ENCODE measurements around the gene SNRNP70. TPM values are rescaled to one million over a fixed set of nuclear protein-coding genes. Genes with fewer than 3 reads are reported as not detected.

Gene SNRNP70
- total RNA-seq, 1 experiment from 2014 or later: 348 TPM

Small RNAs within 50 kb of the gene (small RNA-seq; reads per million reads assigned to genes)
- not detected for gene RN7SL708P

Other genes starting within 250 kb of the SNRNP70 start
- gene HSD17B14, start 249.0 kb upstream of the SNRNP70 start, total RNA-seq (2014; rRNA removed; shearing (Covaris generic)): not detected in 2 replicates
- 0.31 TPM in 1 of 2 replicates, not detected in the other for gene PLEKHA4, start 216.8 kb upstream of the SNRNP70 start, total RNA-seq (2014; rRNA removed; shearing (Covaris generic))
- 44.3 and 49.4 TPM in 2 replicates for gene PPP1R15A, start 213.0 kb upstream of the SNRNP70 start, total RNA-seq (2014; rRNA removed; shearing (Covaris generic))
- not detected in 2 replicates for gene TULP2, start 186.7 kb upstream of the SNRNP70 start, total RNA-seq (2014; rRNA removed; shearing (Covaris generic))
- gene NUCB1, start 185.1 kb upstream of the SNRNP70 start, total RNA-seq (2014; rRNA removed; shearing (Covaris generic)): 107 and 146 TPM in 2 replicates
- 0.57 TPM in 1 of 2 replicates, not detected in the other for gene DHDH, start 151.8 kb upstream of the SNRNP70 start, total RNA-seq (2014; rRNA removed; shearing (Covaris generic))
- 198 and 273 TPM in 2 replicates for gene BAX, start 130.6 kb upstream of the SNRNP70 start, total RNA-seq (2014; rRNA removed; shearing (Covaris generic))
- gene FTL, start 120.1 kb upstream of the SNRNP70 start, total RNA-seq (2014; rRNA removed; shearing (Covaris generic)): 4,284 and 5,930 TPM in 2 replicates
- gene GYS1, start 92.1 kb upstream of the SNRNP70 start, total RNA-seq (2014; rRNA removed; shearing (Covaris generic)): 35.2 and 46.1 TPM in 2 replicates
- gene RUVBL2, start 91.6 kb upstream of the SNRNP70 start, total RNA-seq (2014; rRNA removed; shearing (Covaris generic)): 498 and 522 TPM in 2 replicates
- not detected in 2 replicates for gene LHB, start 68.4 kb upstream of the SNRNP70 start, total RNA-seq (2014; rRNA removed; shearing (Covaris generic))
- not detected in 2 replicates for gene CGB3, start 61.1 kb upstream of the SNRNP70 start, total RNA-seq (2014; rRNA removed; shearing (Covaris generic))
- gene CGB2, start 53.6 kb upstream of the SNRNP70 start, total RNA-seq (2014; rRNA removed; shearing (Covaris generic)): 0.71 TPM in 1 of 2 replicates, not detected in the other
- gene CGB1, start 48.6 kb upstream of the SNRNP70 start, total RNA-seq (2014; rRNA removed; shearing (Covaris generic)): not detected in 2 replicates
- gene CGB5, start 41.6 kb upstream of the SNRNP70 start, total RNA-seq (2014; rRNA removed; shearing (Covaris generic)): 0.16 and 0.67 TPM in 2 replicates
- 5.8 and 11.3 TPM in 2 replicates for gene CGB8, start 36.3 kb upstream of the SNRNP70 start, total RNA-seq (2014; rRNA removed; shearing (Covaris generic))
- 0.10 and 0.61 TPM in 2 replicates for gene CGB7, start 27.7 kb upstream of the SNRNP70 start, total RNA-seq (2014; rRNA removed; shearing (Covaris generic))
- not detected in 2 replicates for gene NTF4, start 20.6 kb upstream of the SNRNP70 start, total RNA-seq (2014; rRNA removed; shearing (Covaris generic))
- not detected in 2 replicates for gene KCNA7, start 12.8 kb upstream of the SNRNP70 start, total RNA-seq (2014; rRNA removed; shearing (Covaris generic))
- gene LIN7B, start 28.9 kb downstream of the SNRNP70 start, total RNA-seq (2014; rRNA removed; shearing (Covaris generic)): 2.6 and 3.2 TPM in 2 replicates
- 1.6 and 2.1 TPM in 2 replicates for gene C19orf73, start 33.7 kb downstream of the SNRNP70 start, total RNA-seq (2014; rRNA removed; shearing (Covaris generic))
- gene PPFIA3, start 34.1 kb downstream of the SNRNP70 start, total RNA-seq (2014; rRNA removed; shearing (Covaris generic)): 5.0 and 9.3 TPM in 2 replicates
- not detected in 2 replicates for gene HRC, start 69.9 kb downstream of the SNRNP70 start, total RNA-seq (2014; rRNA removed; shearing (Covaris generic))
- 7.5 and 8.6 TPM in 2 replicates for gene TRPM4, start 72.3 kb downstream of the SNRNP70 start, total RNA-seq (2014; rRNA removed; shearing (Covaris generic))
- not detected in 2 replicates for gene SLC6A16, start 239.7 kb downstream of the SNRNP70 start, total RNA-seq (2014; rRNA removed; shearing (Covaris generic))
- not detected in 2 replicates for gene CD37, start 250.0 kb downstream of the SNRNP70 start, total RNA-seq (2014; rRNA removed; shearing (Covaris generic))